ENCODE data around the gene NOL4L. TPM values are rescaled to one million over a fixed set of nuclear protein-coding genes. Genes with fewer than 3 reads are reported as not detected.
A peak's percentile ranks its signal among the peaks of the same experiment; 100 is the strongest.

Gene NOL4L
- total and polyA plus RNA-seq, 11 donors: 2.6 to 15.0 (median 6.7) TPM

- no peaks in the 10 kb centered on the region for H3K27me3 ChIP-seq
- H3K36me3 ChIP-seq: no peaks in the 10 kb centered on the region
- no peak for TF ChIP-seq POLR2A (IDR thresholded peaks at IDR 0.05)
- TF ChIP-seq, protein P1, sequence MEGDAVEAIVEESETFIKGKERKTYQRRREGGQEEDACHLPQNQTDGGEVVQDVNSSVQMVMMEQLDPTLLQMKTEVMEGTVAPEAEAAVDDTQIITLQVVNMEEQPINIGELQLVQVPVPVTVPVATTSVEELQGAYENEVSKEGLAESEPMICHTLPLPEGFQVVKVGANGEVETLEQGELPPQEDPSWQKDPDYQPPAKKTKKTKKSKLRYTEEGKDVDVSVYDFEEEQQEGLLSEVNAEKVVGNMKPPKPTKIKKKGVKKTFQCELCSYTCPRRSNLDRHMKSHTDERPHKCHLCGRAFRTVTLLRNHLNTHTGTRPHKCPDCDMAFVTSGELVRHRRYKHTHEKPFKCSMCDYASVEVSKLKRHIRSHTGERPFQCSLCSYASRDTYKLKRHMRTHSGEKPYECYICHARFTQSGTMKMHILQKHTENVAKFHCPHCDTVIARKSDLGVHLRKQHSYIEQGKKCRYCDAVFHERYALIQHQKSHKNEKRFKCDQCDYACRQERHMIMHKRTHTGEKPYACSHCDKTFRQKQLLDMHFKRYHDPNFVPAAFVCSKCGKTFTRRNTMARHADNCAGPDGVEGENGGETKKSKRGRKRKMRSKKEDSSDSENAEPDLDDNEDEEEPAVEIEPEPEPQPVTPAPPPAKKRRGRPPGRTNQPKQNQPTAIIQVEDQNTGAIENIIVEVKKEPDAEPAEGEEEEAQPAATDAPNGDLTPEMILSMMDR (IDR thresholded peaks at IDR 0.05): no peak
- H3K27ac ChIP-seq: no peak overlapping the region
- H3K4me3 ChIP-seq: no peak overlapping the region
- no peaks in the 10 kb centered on the region for H3K9me3 ChIP-seq
- H3K4me1 ChIP-seq: peaks cover 0 to 51% (median 0%) of the 10 kb centered on the region in 12 donors
- WGBS, 4 donors: 87 to 94% (median 92%) methylated on average over 6 of the region's 6 CpGs
- DNase-seq (peak in 1 of 5 donors; percentile 44), ATAC-seq (no peak)
- intact Hi-C loops (cut with DNase I): no loop called here
Measured at GRCh38 chr20:32567384-32568178, 17.6 kb downstream of the NOL4L start.

DNA sequence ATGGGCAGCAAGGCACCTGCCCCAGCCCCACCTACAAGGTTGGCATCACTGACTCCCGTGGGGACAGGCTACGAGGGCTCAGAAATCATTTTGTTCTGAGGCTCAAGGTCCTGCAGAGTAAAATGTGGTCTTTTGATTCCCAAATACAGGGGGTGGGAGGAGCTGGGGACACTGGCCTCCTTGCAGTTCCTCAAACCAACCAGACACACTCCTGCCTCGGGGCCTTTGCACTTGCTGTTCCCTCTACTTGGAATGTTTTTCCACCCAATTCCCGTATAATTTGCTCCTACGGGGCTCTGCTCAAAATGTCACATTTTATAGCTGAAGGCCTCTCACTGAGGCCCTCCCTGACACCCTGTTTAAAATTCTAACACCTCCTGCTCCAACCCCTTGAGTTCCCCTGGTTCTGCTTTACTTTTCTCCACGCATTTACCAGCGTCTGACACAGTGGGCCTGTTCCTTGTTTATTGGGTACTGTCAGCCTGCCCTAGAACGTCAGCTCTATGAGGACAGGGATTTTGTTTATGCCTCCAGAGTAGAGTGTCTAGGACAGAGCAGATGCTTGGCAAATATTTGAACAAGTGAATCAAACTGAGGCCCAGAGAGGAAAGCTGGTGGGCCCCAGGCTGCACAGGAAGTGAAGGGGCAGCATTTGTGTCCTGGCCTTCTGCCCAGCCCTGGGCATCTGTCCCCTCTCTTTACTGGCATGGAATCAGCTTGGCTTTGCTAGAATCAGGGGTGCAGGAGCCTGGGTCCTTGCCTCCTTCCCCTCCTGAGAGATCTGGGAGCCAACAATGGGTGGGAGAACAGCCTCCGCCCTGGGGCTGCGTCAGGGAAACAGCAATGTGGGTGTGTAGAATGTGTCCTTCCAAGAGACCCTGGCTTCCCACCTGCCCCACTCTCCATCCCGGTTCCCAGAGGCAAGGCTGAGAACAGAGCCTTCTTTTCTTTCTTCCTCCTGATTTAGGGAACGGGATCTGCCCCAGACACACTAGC lies 18.5 kb downstream of the NOL4L start:
- peaks cover 0 to 50% (median 0%) of the 10 kb centered on the region in 12 donors for H3K4me1 ChIP-seq
- H3K9me3 ChIP-seq: no peaks in the 10 kb centered on the region
- TF ChIP-seq, protein P1 (IDR thresholded peaks at IDR 0.05): no peak
- TF ChIP-seq POLR2A (IDR thresholded peaks at IDR 0.05): no peak
- intact Hi-C loops (cut with DNase I): no loop called here
- H3K27me3 ChIP-seq: no peaks in the 10 kb centered on the region
- ATAC-seq: no peak
- peak in 1 of 5 donors; percentile 22 for DNase-seq
- WGBS, 4 donors: 80 to 91% (median 89%) methylated on average over 10 to 12 of the region's 12 CpGs
- H3K27ac ChIP-seq: no peak overlapping the region
- no peaks in the 10 kb centered on the region for H3K36me3 ChIP-seq
- no peak overlapping the region for H3K4me3 ChIP-seq

DNA sequence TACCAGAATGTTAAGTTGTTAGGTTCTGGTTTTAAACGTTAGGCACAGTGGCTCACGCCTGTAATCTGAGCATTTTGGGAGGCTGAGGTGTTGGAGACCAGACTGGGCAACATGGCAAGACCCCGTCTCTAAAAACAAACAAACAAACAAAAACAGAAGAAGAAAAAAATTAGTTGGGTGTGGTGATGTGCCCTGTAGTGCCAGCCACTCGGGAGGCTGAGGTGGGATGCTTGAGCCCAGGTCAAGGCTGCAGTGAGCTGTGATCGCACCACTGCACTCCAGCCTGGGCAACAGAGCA lies 19.4 kb downstream of the NOL4L start:
- WGBS, 4 donors: 91 to 97% (median 95%) methylated on average over 5 of the region's 5 CpGs
- Histone ChIP-seq H3K4me1 (peaks cover 0 to 44% (median 0%) of the 10 kb centered on the region in 12 donors), H3K4me3 (no peak overlapping the region), H3K27ac (no peak overlapping the region), H3K36me3 (no peaks in the 10 kb centered on the region), H3K9me3 (no peaks in the 10 kb centered on the region), H3K27me3 (no peaks in the 10 kb centered on the region)
- ATAC-seq (no peak), DNase-seq (no peak)
- TF ChIP-seq, protein P1 (IDR thresholded peaks at IDR 0.05): no peak
- no peak for TF ChIP-seq POLR2A (IDR thresholded peaks at IDR 0.05)
- intact Hi-C loops (cut with DNase I): no loop called here
